ENCODE data around the gene LY6G5B. TPM values are rescaled to one million over a fixed set of nuclear protein-coding genes. Genes with fewer than 3 reads are reported as not detected.

Gene LY6G5B
- total and polyA plus RNA-seq, 2 donors from 2014 or later: 2.5 to 15.1 TPM

GRCh38 chr6:31621991-31622390 is 47.8 kb upstream of the LY6G5B start:
- H3K36me3 ChIP-seq (ENCODE audit: control insufficient read depth in 2 of 3, insufficient read depth in 3 of 3, low read length in 3 of 3): peaks cover 19 to 36% (median 29%) of the 10 kb centered on the region in 3 donors
- H3K9me3 ChIP-seq (ENCODE audit: control insufficient read depth in 2 of 3, insufficient read depth in 1 of 3, low read length in 3 of 3): no peaks in the 10 kb centered on the region
- FAIRE-seq: no peak
- peaks cover 0 to 13% (median 4%) of the 10 kb centered on the region in 3 donors for H3K4me1 ChIP-seq (ENCODE audit: control insufficient read depth in 2 of 3, insufficient read depth in 2 of 3, low read depth in 1 of 3, low read length in 3 of 3)
- intact Hi-C loops (cut with DNase I): no loop called here
- peak overlapping the region; percentile 52 to 97 (median 85) for H3K9ac ChIP-seq (ENCODE audit: low read length in 3 of 3)
- DNase-seq: peak in 2 of 5 donors; percentile 52 to 66
- H3K4me3 ChIP-seq (ENCODE audit: low read length in 3 of 3): peak overlapping the region; percentile 62 to 87 (median 85)
- no peaks in the 10 kb centered on the region for H3K27me3 ChIP-seq (ENCODE audit: control insufficient read depth, insufficient read depth, low read length)
- TF ChIP-seq CTCF (IDR thresholded peaks at IDR 0.05; ENCODE audit: borderline replicate concordance, extremely low read depth, insufficient read depth): no peak
- H3K27ac ChIP-seq (ENCODE audit: low read depth in 2 of 2, low read length in 2 of 2): peak overlapping the region in 1 of 2 donors; percentile 7

- H3K27ac ChIP-seq (ENCODE audit: low read depth in 2 of 2, low read length in 2 of 2): no peak overlapping the region
- peaks cover 0 to 13% (median 4%) of the 10 kb centered on the region in 3 donors for H3K4me1 ChIP-seq (ENCODE audit: control insufficient read depth in 2 of 3, insufficient read depth in 2 of 3, low read depth in 1 of 3, low read length in 3 of 3)
- FAIRE-seq: no peak
- DNase-seq: no peak
- peak overlapping the region in 1 of 3 donors; percentile 85 for H3K4me3 ChIP-seq (ENCODE audit: low read length in 3 of 3)
- H3K9me3 ChIP-seq (ENCODE audit: control insufficient read depth in 2 of 3, insufficient read depth in 1 of 3, low read length in 3 of 3): no peaks in the 10 kb centered on the region
- intact Hi-C loops (cut with DNase I): no loop called here
- peak overlapping the region in 1 of 3 donors; percentile 97 for H3K9ac ChIP-seq (ENCODE audit: low read length in 3 of 3)
- H3K27me3 ChIP-seq (ENCODE audit: control insufficient read depth, insufficient read depth, low read length): no peaks in the 10 kb centered on the region
- peaks cover 22 to 42% (median 36%) of the 10 kb centered on the region in 3 donors for H3K36me3 ChIP-seq (ENCODE audit: control insufficient read depth in 2 of 3, insufficient read depth in 3 of 3, low read length in 3 of 3)
- no peak for TF ChIP-seq CTCF (IDR thresholded peaks at IDR 0.05; ENCODE audit: borderline replicate concordance, extremely low read depth, insufficient read depth)
Observed at GRCh38 chr6:31622684-31623091, 47.1 kb upstream of the LY6G5B start.

- DNase-seq: no peak
- Histone ChIP-seq H3K9ac (ENCODE audit: low read length in 3 of 3) (no peak overlapping the region), H3K9me3 (ENCODE audit: control insufficient read depth in 2 of 3, insufficient read depth in 1 of 3, low read length in 3 of 3) (no peaks in the 10 kb centered on the region), H3K4me1 (ENCODE audit: control insufficient read depth in 2 of 3, insufficient read depth in 2 of 3, low read depth in 1 of 3, low read length in 3 of 3) (peaks cover 0 to 13% (median 4%) of the 10 kb centered on the region in 3 donors), H3K27ac (ENCODE audit: low read depth in 2 of 2, low read length in 2 of 2) (no peak overlapping the region), H3K36me3 (ENCODE audit: control insufficient read depth in 2 of 3, insufficient read depth in 3 of 3, low read length in 3 of 3) (peaks cover 27 to 55% (median 41%) of the 10 kb centered on the region in 3 donors), H3K27me3 (ENCODE audit: control insufficient read depth, insufficient read depth, low read length) (no peaks in the 10 kb centered on the region), H3K4me3 (ENCODE audit: low read length in 3 of 3) (no peak overlapping the region)
- TF ChIP-seq CTCF (IDR thresholded peaks at IDR 0.05; ENCODE audit: borderline replicate concordance, extremely low read depth, insufficient read depth): no peak
- FAIRE-seq: no peak
- intact Hi-C loops (cut with DNase I): no loop called here
Observed at GRCh38 chr6:31624070-31624469, 45.7 kb upstream of the LY6G5B start.

- TF ChIP-seq CTCF (IDR thresholded peaks at IDR 0.05; ENCODE audit: borderline replicate concordance, extremely low read depth, insufficient read depth): no peak
- H3K9ac ChIP-seq (ENCODE audit: low read length in 3 of 3): no peak overlapping the region
- peaks cover 30 to 72% (median 51%) of the 10 kb centered on the region in 3 donors for H3K36me3 ChIP-seq (ENCODE audit: control insufficient read depth in 2 of 3, insufficient read depth in 3 of 3, low read length in 3 of 3)
- H3K27me3 ChIP-seq (ENCODE audit: control insufficient read depth, insufficient read depth, low read length): no peaks in the 10 kb centered on the region
- FAIRE-seq: no peak
- no peak overlapping the region for H3K27ac ChIP-seq (ENCODE audit: low read depth in 2 of 2, low read length in 2 of 2)
- H3K4me1 ChIP-seq (ENCODE audit: control insufficient read depth in 2 of 3, insufficient read depth in 2 of 3, low read depth in 1 of 3, low read length in 3 of 3): peaks cover 0 to 8% (median 4%) of the 10 kb centered on the region in 3 donors
- H3K9me3 ChIP-seq (ENCODE audit: control insufficient read depth in 2 of 3, insufficient read depth in 1 of 3, low read length in 3 of 3): no peaks in the 10 kb centered on the region
- intact Hi-C loops (cut with DNase I): no loop called here
- no peak overlapping the region for H3K4me3 ChIP-seq (ENCODE audit: low read length in 3 of 3)
- no peak for DNase-seq
Observed at GRCh38 chr6:31626952-31627351, 42.8 kb upstream of the LY6G5B start.
